Colonic mucosa (tissue), 4 donors: Measurements from ENCODE around the gene DDOST. TPM values are rescaled to one million over a fixed set of nuclear protein-coding genes. Genes with fewer than 3 reads are reported as not detected.

Source experiments
- DNase-seq: peaks from one replicate; pipeline ENCODE4 v3.0.0-alpha.2; 2020
- H3K27ac ChIP-seq: fragments of 200-600 bp; one replicate; pipeline ENCODE4 v1.8.0; 2021
- H3K27me3 ChIP-seq: fragments of 200-600 bp; one replicate; pipeline ENCODE4 v1.8.0; 2021
- H3K36me3 ChIP-seq: fragments of 200-600 bp; one replicate; pipeline ENCODE4 v1.8.0; 2021
- H3K4me1 ChIP-seq: fragments of 200-600 bp; one replicate; pipeline ENCODE4 v1.8.0; 2021; ENCODE audit warnings: mild to moderate bottlenecking
- H3K4me3 ChIP-seq: fragments of 200-600 bp; one replicate; pipeline ENCODE4 v1.8.0; 2021
- H3K9ac ChIP-seq, 2 donors: one replicate each; pipeline ENCODE4 v1.7.0; 2013; ENCODE audit warnings: control low read depth in 2 of 2, low read depth in 2 of 2, low read length in 2 of 2
- H3K9me3 ChIP-seq: fragments of 200-600 bp; one replicate; pipeline ENCODE4 v1.8.0; 2021
- intact Hi-C: fragments of 100-400 bp; cut with DNase I; formaldehyde crosslinking; loops from one replicate; pipeline ENCODE4 v1.14.1; 2022
- total RNA-seq, 2 donors: library from RNA; stranded (reverse); fragmentation: NEBNext Ultra II Directional in 1 of 2; extraction: Animal tissue kit (Norgen Biotek cat#: 25700) in 1 of 2; gene quantifications; one replicate each; pipeline ENCODE4 v1.2.1, GENCODE V29; 2021
- TF ChIP-seq, protein P1 (sequence below): fragments of 200-600 bp; IDR thresholded peaks from one replicate; pipeline ENCODE4 v1.8.0; 2022; ENCODE audit warnings: antibody characterized with exemption, mild to moderate bottlenecking
- donor health status: healthy.
- donor health status: DM: no; HTN: no; CAD: no.
- donor health status: DM: no; HTN: no; CAD: no.

The DDOST gene
- total RNA-seq, 2 donors from 2014 or later, result 233 to 364 TPM

DNA sequence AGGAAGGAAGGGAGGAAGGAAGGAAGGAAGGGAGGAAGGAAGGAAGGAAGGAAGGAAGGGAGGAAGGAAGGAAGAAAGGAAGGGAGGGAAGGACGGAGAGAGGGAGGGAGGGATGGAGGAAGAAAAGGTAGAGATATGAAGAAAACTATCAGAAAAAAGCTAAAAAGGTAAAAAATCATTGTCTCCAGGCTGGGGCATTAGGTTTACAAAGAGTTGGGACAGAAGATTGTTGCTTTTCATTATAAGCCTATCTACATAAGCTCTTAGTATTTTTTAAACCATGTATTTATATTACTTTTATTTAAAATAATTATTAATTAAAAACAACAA lies 35.1 kb downstream of the DDOST start:
- intact Hi-C loops, result no loop called here
- Histone ChIP-seq H3K9ac (no peak overlapping the region), H3K4me1 (no peaks in the 10 kb centered on the region), H3K36me3 (no peaks in the 10 kb centered on the region), H3K4me3 (no peak overlapping the region), H3K27ac (no peak overlapping the region), H3K9me3 (no peaks in the 10 kb centered on the region), H3K27me3 (no peaks in the 10 kb centered on the region)
- TF ChIP-seq, protein P1, sequence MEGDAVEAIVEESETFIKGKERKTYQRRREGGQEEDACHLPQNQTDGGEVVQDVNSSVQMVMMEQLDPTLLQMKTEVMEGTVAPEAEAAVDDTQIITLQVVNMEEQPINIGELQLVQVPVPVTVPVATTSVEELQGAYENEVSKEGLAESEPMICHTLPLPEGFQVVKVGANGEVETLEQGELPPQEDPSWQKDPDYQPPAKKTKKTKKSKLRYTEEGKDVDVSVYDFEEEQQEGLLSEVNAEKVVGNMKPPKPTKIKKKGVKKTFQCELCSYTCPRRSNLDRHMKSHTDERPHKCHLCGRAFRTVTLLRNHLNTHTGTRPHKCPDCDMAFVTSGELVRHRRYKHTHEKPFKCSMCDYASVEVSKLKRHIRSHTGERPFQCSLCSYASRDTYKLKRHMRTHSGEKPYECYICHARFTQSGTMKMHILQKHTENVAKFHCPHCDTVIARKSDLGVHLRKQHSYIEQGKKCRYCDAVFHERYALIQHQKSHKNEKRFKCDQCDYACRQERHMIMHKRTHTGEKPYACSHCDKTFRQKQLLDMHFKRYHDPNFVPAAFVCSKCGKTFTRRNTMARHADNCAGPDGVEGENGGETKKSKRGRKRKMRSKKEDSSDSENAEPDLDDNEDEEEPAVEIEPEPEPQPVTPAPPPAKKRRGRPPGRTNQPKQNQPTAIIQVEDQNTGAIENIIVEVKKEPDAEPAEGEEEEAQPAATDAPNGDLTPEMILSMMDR, result no peak
- no peak for DNase-seq

DNA sequence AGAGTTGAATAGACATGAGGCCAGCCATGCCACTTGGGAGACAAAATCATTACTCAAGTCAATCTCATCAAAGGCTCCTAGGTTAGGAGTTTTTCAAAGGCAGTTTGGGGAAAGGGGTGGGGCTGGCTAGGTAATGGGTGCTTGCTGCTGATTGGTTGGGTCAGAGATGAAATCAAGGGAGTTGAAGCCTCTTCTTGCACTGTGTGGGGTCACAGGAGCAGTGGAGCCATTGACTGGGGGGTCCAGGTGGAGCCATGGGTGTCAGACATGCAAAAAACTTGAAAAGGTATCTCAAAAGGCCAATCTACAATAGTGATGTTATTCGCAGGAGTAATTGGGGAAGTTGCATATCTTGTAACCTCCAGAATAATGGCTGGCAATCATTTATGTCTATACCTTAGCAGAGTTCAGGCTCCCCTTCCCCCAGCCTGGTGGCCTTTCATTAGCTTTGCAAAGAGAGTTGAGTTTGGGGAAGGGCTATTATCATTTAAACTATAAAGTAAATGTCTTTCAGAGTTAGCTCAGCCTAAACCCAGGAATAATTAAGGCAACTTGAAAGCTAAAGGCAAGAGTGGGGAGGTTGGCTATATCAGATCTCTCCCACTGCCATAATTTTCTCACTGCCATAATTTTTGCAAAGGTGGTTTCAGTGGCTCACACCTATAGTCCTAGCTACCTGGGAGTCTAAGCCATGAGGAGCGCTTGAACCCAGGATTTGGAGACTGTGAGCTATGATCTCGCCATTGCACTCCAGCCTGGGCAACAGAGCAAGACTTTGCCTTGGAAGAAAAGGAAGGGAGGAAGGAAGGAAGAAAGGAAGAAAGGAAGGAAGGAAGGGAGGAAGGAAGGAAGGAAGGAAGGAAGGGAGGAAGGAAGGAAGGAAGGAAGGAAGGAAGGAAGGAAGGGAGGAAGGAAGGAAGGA lies 35.7 kb downstream of the DDOST start:
- H3K27ac ChIP-seq, result no peak overlapping the region
- DNase-seq, result no peak
- no peak overlapping the region for H3K9ac ChIP-seq
- H3K27me3 ChIP-seq, result no peaks in the 10 kb centered on the region
- H3K9me3 ChIP-seq, result no peaks in the 10 kb centered on the region
- TF ChIP-seq, protein P1, result no peak
- no peak overlapping the region for H3K4me3 ChIP-seq
- H3K4me1 ChIP-seq, result no peaks in the 10 kb centered on the region
- H3K36me3 ChIP-seq, result no peaks in the 10 kb centered on the region
- intact Hi-C loops, result no loop called here

DNA sequence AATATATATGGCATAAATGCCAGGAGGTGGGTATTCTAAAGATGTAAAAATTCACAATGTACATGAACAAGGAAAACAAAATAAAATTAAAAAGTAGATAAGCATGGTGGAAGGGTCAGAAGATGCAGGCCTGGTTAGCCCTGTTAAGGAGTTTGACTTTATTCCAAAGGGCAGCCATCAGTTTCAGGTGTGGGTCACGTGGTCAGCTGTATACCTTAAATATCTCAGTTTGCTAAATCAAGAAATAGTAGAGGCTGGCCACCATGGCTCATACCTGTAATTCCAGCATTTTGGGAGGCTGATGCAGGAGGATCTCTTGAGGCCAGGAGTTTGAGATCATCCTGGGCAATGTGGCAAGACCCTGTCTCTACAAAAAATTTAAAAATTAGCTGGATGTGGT lies 36.5 kb downstream of the DDOST start:
- Histone ChIP-seq H3K27me3 (no peaks in the 10 kb centered on the region), H3K4me3 (no peak overlapping the region), H3K9me3 (no peaks in the 10 kb centered on the region), H3K4me1 (no peaks in the 10 kb centered on the region), H3K27ac (no peak overlapping the region), H3K9ac (no peak overlapping the region), H3K36me3 (no peaks in the 10 kb centered on the region)
- intact Hi-C loops, result no loop called here
- TF ChIP-seq, protein P1, result no peak
- DNase-seq, result no peak

DNA sequence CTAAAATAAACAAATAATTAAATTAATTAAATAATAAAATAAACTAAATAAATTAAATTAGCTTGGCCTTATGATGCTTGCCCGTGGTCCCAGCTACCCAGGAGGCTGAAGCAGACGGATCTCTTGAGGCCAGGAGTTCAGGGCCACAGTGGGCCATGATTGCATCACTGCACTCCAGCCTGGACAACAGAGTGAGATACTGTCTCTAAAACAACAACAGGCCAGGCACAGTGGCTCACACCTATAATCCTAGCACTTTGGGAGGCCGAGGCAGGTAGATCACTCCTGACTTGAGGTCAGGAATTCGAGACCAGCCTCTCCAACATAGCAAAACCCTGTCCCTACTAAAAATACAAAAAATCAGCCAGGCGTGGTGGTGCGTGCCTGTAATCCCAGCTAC lies 40.2 kb downstream of the DDOST start:
- DNase-seq, result no peak
- H3K36me3 ChIP-seq, result no peaks in the 10 kb centered on the region
- no peaks in the 10 kb centered on the region for H3K4me1 ChIP-seq
- H3K27ac ChIP-seq, result no peak overlapping the region
- no peaks in the 10 kb centered on the region for H3K9me3 ChIP-seq
- no peaks in the 10 kb centered on the region for H3K27me3 ChIP-seq
- TF ChIP-seq, protein P1, result no peak
- no peak overlapping the region for H3K9ac ChIP-seq
- intact Hi-C loops, result no loop called here
- no peak overlapping the region for H3K4me3 ChIP-seq

DNA sequence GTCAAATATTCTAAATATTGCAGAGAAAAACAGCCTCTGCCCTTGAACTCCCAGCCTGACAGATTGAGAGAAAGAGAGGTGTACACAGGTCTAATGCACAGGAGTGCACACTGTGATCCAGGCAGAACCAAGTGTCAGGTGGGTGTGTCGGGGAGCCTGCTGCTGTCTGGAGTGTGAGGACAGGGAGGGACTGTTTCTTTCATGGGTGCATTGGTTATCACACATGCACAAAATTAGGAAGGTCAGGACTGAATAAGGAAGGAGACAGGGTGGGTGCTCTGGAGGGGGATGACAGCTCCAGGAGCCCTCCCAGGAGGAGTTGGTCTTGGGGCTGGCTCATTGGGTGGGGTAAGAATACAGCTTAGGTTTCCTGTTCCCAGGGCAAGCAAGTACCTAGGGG lies 41.2 kb downstream of the DDOST start:
- Histone ChIP-seq H3K36me3 (no peaks in the 10 kb centered on the region), H3K9ac (no peak overlapping the region), H3K9me3 (no peaks in the 10 kb centered on the region), H3K27me3 (no peaks in the 10 kb centered on the region), H3K4me3 (no peak overlapping the region), H3K4me1 (no peaks in the 10 kb centered on the region), H3K27ac (no peak overlapping the region)
- DNase-seq, result no peak
- TF ChIP-seq, protein P1, result no peak
- intact Hi-C loops, result no loop called here
